CD4-positive, alpha-beta T cell treated with Interleukin-4 for 4 hours (primary cell): ENCODE data around the gene OVOL1.
A peak's percentile ranks its signal among the peaks of the same experiment; 100 is the strongest.
"Not testable (repeated sequence)": the region's sequence is repeated elsewhere in the genome, so short reads cannot be mapped to it uniquely, and the experiment has no call there.

Source experiments
- DNase-seq: peaks from one replicate; pipeline ENCODE4 v3.0.0-alpha.2; 2020

Gene OVOL1

DNA sequence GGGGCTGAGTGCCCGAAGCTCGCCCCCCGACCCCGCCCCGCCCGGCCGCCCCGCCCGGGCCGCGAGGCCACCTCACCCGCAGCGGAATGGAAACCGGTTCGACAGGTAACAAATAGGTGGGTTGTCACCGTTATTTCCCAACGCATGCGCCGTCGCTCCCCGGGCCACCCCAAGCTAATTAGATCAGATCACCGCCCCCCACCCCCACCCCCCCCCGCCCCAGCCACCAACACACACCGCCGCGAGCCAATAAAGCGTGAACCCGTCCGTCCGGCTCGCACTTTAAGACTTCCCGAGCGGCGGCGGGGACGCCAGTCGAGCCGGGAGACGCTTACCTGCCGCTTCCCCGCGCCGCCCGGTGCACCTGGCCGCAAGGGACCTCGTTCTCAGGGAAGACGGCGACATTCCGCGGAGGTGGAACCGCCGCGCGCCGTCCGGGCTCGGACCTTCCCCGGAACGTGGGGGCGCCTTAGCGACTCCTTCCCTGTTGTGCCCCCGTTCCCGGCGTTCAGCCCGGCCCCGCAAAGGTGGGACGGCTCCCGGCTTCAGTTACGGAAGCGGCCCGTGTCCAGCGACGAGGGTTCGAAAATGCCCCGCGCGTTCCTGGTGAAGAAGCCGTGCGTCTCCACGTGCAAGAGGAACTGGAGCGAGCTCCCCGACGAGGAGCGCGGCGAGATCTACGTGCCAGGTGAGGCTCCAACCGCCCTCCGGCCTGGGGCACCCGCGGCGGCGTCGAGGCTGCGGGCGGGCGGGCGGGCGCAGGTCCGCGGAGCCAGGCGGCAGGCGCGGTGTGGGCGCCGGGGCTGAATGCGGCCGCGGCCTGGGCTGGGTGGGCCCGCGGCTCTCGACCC lies at the start of gene OVOL1:
Gene OVOL1, plus strand, starts transcription at position 278 of the 851 bp plus-strand sequence. Its CDS starts 311 bp downstream, at position 589.
- peak; percentile 34 for DNase-seq

DNA sequence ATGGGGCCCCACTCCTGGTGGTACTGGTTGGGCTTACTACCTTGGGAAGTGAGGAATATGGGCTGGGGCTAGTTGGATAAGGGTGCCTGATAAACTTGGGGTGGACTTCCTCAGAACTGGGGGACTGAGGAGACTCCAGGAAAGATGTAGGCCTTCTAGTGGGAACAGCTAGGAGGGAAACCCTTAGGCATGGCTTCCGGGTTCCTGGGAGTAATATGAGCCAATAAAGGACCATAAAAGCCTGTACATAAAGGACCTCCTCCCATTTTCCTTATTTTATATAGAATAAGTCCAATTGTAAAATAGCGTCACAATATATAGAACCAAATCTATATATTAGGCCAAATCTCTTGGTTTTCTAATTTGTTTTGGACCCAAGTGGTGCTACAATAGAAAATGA lies 47.8 kb upstream of the OVOL1 start:
- DNase-seq: no peak

DNA sequence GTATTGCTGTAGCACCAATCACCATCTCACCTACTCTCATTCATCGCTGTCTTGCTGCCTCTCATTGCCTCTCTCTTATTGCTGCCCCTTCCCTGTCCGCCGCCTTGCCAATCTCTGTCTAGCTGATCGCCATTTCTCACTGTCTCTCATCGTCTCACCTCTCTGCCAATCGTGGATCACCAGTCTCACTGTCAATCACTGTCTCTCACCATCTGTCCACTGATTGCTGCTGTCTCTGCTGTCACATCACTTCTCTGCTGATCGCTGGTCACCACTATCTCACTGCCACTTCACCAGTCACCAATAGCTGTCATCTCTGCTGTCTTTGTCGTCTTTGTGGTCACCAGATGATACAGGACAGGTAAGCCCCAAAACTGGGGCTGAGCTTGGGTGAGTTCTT lies 45.7 kb upstream of the OVOL1 start:
- DNase-seq: no peak

DNA sequence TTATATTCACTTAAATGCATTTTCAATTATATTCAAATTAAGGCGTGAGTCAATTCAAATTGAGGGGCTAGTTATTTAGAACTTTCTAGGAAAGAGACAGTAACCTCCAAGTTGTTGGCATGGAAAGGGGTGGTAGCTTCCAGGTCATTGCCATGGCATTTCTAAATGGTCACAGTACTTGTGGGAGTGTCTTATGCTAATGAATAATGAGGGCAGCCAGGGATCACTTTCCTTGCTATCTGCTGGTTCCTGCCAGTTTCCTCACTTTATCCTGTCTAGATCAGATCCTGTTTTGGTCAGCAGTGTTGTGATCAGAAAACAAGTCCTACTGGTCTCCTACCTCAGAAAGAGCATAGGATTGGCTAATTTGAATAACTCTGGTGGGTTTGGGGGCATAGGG lies 44.5 kb upstream of the OVOL1 start:
- DNase-seq: no peak

DNA sequence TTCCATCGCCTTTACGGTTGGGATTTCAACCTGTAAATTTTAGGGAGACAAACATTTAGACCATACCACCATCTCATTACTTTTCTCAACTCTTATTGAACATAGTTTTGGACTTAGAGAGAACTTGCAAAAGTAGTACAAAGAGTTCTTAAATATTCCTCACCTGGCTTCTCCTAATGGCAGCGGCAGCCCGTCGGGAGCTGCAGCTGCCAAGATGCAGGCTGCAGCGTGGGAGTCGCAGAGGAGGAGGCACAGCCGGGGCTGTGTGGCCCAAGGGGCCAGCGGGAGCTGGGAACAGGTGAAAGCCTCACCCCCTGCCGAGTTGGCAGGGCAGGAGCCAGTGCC lies 43.2 kb upstream of the OVOL1 start:
- DNase-seq: no peak

DNA sequence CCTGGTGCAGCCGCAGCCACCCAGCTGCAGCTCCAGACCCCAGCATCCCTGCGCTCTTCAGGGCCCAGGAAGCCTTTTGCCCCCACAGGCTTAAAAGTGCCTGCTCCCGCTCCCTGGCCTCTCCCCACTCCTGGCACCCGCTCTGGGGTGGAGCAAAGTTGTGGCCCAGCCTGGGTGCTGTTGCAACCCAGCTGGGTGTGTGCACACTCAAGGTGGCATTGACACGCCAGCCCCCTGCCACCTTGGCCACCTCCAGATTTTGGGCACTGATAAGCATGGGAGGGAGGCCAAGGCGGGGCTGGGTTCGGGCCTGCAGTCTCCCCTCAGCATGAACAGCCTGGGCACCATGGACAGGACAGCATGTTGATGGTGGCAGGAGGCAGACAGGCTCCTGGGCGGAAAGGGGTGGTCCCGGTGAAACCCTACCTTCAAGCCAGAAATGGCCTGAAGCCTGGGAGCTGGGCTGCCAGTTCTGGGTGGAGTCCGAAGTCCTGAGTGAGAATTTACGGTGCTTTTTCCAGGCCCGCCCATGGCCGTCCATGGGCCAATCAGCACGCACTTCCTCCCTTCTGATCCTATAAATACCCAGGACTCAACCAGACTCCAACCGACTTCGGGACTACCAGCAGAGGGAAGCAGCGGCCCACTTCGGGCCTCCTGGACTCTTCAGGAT lies 42.7 kb upstream of the OVOL1 start:
- no peak for DNase-seq

DNA sequence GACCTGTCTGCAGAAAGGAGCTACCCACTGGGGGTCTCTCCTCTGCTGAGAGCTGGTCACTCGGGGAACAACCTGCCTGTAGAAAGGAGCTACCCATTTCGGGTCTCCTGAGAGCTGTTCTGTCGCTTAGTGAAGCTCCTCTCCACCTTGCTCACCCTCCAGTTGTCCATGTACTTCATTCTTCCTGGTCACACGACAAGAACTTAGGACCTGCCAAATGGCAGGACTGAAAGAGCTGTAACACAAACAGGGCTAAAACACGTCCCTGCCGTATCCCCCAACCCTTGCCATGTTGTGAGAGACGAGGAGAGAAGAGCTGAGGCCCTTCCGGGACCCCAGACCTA lies 42.2 kb upstream of the OVOL1 start:
- no peak for DNase-seq

DNA sequence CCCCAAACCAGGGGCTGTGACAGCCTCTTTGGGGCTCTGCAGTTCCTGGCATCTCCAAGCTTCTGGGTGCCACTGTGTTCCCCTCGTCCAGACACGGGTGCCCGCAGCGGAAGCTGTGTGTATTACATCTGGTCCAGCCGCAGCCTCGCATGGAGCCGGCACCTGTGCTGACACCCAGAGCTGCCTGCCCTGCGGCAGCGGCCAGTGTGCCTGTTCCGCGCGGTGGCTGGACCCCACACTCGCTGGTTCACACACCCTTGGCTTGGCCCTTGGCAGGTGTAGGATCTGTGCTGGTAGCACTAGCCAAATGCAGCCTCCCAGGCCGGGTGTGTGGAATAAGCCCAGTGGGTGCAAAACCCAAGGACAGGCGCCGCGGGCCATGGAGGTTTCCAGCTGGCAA lies 41.8 kb upstream of the OVOL1 start:
- no peak for DNase-seq

DNA sequence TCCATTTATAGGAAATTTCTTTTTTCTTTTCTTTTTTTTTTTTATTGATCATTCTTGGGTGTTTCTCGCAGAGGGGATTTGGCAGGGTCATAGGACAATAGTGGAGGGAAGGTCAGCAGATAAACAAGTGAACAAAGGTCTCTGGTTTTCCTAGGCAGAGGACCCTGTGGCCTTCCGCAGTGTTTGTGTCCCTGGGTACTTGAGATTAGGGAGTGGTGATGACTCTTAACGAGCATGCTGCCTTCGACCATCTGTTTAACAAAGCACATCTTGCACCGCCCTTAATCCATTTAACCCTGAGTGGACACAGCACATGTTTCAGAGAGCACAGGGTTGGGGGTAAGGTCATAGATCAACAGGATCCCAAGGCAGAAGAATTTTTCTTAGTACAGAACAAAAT lies 24.7 kb upstream of the OVOL1 start:
- DNase-seq: not testable (repeated sequence)

DNA sequence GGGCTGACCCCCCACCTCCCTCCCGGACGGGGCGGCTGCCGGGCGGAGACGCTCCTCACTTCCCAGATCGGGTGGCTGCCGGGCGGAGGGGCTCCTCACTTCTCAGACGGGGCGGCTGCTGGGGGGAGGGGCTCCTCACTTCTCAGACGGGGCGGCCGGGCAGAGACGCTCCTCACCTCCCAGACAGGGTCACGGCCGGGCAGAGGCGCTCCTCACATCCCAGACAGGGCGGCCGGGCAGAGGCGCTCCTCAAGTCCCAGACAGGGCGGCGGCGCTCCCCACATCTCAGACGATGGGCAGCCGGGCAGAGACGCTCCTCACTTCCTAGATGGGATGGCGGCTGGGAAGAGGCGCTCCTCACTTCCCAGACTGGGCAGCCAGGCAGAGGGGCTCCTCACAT lies 24.0 kb upstream of the OVOL1 start:
- DNase-seq: not testable (repeated sequence)

DNA sequence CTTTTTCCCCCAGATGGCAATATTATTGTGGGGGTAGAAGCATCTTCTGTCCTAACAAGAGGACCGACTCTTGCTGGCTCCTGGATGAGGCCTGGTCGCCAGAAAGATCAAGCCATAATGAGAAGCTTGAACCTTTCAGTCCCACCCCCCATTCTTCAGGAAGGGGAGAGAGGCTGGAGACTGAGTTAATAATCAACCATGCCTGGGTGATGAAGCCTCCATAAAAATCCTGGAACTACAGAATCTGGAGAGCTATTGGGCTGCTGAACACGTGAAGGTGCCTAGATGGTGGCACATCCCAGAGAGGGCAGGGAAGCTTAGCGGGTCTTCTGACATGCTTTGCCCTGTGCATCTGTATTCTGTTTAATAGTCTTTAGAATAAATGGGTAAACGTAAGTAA lies 22.4 kb upstream of the OVOL1 start:
- no peak for DNase-seq

DNA sequence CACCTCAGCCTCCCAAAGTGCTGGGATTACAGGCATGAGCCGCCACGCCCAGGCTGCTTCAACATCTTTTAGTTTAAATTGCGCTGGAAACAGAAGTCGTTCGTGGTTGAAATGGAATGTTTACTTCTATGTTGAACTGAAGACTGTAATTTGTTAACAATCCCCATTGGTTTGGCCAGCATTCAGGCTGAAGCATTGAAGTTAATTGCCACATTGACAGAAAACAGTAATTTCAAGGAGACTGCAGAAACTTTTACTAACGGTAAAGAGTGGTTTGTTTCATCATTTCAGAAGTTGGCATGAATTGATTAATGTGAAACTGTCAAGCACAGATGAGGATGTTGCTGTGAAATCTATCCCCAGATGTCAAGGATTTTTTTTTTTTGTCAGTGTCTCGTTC lies 20.3 kb upstream of the OVOL1 start:
- DNase-seq: no peak

DNA sequence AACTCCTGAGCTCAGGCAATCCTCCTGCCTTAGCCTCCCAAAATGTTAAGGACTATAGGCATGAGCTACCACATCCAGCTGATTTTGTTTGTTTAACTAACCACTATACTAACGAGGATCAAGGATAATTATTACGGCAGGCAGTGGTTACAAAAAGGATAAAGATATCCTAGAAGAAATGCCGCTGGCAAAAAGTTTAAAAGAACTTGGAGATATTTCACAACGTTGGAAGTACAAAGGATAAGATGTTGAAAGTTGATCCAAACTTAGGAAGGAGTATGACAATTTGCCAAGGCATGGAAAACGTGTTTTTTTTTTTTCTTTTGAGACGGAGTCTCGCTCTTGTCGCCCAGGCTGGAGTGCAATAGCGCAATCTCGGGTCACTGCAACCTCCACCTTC lies 19.5 kb upstream of the OVOL1 start:
- DNase-seq: no peak

DNA sequence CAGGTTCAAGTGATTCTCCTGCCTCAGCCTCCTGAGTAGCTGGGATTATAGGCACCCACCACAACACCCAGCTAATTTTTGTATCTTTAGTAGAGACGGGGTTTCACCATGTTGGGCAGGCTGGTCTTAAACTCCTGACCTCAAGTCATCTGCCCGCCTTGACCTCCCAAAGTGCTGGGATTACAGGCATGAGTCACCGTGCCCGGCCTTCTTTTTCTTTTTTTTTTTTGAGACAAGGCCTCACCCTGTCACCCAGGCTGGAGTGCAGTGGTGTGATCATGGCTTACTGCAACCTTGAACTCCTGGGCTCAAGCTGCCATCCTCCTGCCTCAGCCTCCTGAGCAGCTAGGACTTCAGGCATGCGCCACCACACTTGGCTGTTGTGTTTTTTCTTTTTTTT lies 19.1 kb upstream of the OVOL1 start:
- not testable (repeated sequence) for DNase-seq

DNA sequence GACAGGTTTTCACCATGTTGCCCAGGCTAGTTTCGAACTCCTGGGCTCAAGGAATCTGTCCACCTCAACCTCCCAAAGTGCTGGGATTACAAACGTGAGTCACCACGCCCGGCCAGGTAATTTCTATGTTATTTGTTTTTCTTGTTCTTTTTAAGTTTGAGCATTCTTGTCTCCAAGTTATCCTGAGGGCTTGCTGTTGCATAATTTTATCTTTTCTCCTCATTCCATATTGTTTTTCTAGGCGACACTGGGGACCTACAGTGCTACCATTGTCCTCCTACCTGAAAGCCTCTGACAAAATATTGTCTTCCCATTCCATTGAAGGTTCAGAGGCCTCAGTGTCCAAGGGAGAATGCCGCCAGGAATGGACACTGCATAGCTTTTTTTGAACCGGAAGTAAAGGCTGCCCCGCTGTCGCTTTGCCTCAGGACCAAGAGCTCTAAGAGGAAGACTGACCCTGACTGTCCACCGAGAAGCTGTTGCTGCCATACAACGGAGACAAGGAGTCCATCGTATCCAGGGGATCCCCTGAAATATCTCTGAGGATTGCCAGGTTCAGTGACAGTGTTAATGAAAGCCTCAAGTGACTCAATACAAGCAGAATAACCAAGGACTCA lies 15.8 kb upstream of the OVOL1 start:
- no peak for DNase-seq

DNA sequence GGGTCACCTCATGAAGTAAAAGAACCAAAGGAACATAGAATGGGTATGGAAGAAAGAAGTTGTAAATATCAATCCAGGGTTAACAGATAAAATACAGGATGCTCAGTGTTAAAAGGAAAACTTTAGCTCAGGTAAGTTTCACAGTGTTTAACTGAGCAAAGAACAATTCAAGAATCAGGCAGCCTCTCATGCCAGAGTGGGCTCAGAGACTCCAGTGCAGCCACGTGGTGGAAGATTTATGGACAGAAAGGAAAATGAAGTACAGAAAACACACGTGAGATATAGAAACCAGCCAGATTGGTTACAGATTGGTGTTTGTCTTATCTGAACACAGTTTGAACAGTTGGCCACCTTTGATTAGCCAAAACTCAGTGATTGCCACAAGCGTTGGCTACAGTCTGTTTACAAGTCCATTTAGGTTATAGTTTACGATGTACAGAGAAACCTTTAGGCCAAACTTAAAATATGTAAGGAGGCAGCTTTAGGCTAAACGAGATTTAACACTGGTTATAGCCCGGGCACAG lies 15.2 kb upstream of the OVOL1 start:
- no peak for DNase-seq

DNA sequence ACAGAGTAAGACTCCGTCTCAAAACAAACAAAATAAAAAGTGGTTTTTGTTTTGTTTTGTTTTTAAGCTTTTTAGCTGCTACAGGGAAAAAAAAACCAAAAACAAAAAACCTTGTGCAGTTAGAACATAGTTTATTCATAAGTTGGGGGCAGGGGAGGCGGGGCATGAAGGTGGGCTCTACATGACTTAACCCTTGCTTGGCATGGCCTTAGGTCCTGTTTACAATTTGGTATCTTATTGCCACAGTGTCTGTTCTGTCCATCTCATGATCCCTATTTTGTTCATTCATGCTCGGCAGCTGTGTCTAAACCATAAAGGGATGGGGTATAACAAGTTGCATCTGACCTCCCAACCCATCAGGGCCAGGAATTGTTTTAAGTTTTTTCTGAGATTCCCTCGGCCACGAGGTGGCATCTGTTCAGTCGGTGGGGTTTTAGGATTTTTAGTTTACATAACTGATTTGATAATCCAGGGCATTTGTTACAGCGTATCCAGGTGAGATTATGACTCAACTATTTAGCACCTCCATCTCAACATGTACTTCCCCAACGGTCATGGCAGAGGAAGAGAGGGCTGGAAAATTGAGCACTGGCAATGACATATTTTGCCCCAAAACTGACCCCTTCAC lies 13.0 kb upstream of the OVOL1 start:
- DNase-seq: no peak

DNA sequence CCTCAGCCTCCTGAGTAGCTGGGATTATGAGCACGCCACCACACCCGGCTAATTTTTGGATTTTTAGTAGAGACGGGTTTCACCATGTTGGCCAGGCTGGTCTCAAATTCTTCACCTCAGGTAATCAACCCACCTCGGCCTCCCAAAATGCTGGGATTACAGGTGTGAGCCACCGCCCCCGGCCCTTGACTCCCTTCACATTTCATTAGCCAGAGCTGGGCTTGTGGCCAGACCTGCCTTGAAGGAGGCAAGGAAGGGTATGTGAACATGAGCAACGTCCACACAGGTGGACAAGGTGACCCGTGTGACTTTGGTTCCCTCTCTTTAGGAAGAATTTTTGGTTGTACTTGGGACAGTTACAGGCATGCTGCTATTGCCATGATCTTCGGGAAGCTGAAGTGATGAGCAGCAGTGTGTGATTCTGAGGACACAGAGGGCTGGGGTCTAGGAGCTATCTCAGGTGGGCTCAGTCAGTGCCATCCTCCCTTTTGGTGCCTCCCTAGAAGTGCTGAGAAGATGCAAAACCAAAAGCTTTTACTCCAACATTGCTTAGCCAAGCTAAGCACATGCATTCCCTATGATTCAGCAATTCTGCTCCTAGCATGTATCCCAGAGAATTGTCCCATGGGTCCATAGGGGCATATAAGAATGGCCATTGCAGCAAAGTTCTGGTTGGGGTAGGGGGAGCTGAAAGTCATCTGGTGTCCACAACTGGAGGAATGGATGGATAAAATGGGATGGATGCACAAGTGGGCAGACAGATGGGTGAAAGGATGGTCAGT lies 12.1 kb upstream of the OVOL1 start:
- DNase-seq: no peak

DNA sequence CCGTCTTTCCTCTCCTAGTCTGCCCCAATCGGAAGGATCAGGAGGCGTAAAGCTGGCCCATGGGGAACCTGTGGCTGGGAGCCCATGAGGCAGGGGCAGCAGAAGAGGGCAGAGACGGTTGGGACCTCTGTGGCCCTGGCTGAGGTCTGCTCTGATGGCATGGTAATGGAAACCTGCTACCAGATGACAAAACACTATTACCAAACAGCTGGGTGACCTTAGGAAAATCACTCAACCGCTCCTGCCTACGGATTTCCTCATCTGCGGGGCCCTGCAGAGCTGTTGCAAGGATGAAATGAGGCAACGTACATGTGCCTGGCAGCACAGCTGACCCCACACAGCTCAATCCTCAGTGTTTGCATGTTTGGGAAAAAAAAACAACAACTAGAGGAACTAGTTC lies 10.7 kb upstream of the OVOL1 start:
- no peak for DNase-seq

DNA sequence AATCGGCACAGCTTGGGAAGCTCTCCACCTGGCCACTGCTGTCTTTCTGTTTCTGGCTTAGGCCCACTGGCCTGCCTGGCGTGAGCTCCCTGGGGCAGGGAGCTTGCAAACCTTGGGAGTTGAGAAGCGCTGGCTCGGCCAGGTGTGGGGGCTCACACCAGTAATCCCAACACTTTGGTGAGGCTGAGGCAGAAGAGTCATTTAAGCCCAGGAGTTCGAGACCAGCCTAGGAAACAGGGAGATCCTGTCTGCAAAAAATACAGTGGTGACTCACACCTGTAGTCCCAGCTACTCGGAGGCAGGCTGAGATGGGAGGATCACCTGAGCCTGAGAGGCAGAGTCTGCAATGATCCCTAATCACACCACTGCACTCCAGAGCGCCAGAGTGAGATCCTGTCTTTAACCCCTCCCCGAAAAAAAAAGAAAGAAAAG lies 10.1 kb upstream of the OVOL1 start:
- no peak for DNase-seq

DNA sequence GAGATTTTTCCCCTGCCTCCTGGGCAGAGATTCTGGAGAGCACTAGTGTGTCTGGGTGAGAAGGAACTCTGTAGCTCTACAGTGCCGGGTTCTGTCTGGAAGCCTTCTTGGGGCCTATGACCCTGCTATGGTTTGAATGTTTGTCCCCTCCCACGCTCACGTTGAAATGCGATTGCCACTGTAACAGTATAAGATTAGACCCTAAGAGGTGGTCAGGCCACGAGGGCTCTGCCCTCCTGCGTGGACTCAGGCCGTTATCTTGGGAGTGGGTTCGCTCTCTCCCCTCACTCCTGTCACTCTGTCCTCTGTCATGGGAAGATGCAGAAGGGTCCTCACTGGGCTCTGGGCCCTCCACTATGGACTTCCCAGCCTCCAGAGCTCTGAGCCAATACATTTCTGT lies 9.6 kb upstream of the OVOL1 start:
- no peak for DNase-seq

DNA sequence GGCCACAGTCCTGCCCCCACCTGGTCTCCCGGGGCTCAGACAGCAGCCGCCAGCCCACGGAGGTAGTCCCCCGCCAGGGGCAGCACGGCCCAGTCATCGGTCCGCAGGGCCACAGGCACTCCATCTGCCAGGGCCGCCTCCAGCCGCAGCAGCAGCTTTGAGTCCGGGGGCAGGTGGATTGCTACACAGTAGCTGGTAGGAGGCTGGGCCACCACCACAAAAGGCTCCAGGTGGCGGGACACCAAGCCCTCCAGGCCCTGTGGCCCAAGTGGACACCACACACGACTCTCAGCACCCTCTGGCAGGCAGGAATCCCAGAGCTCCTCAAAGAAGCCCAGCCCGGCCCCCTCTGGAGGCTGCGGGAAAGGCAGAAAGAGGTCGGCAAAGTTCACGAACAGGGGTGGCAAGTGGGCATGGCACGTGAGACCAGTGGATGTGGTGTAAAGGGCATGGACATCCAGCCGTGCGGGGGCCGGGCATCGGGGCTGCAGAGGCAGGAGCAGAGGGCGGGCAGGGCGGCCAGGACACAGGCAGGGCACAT lies 9.0 kb upstream of the OVOL1 start:
- DNase-seq: no peak
